Right cardiac atrium (tissue), 5 donors: ENCODE results near the gene GORASP1. TPM values are rescaled to one million over a fixed set of nuclear protein-coding genes. Genes with fewer than 3 reads are reported as not detected.
"Not testable (repeated sequence)": the region's sequence is repeated elsewhere in the genome, so short reads cannot be mapped to it uniquely, and the experiment has no call there.

Source experiments
- ATAC-seq, 2 donors: fragments of 200-7000 bp; cut with Tn5 transposase; one replicate each; pipeline versions ENCODE4 v1.8.0 to v1.9.1; 2020; ENCODE audit warnings: moderate library complexity in 2 of 2, mild to moderate bottlenecking in 1 of 2
- DNase-seq, 3 donors: peaks; one replicate each; pipeline ENCODE4 v3.0.0-alpha.2; 2020
- H3K27ac ChIP-seq: one replicate; pipeline ENCODE4 v1.5.1; 2013; ENCODE audit warnings: mild to moderate bottlenecking, low read length, control low read depth, moderate library complexity
- H3K27me3 ChIP-seq: one replicate; pipeline ENCODE4 v1.6.1; 2013; ENCODE audit not compliant: control insufficient read depth, insufficient read depth
- H3K4me1 ChIP-seq: one replicate; pipeline ENCODE4 v1.6.1; 2013; ENCODE audit warnings: low read length; ENCODE audit not compliant: control insufficient read depth, insufficient read depth
- H3K4me3 ChIP-seq: one replicate; pipeline ENCODE4 v1.5.1; 2013; ENCODE audit warnings: low read length, control low read depth
- H3K9me3 ChIP-seq: one replicate; pipeline ENCODE4 v1.6.1; 2013; ENCODE audit warnings: low read length; ENCODE audit not compliant: control insufficient read depth
- WGBS: extraction: QIAGEN DNeasy Blood & Tissue Kit; methylation state at CpG from one replicate; pipeline ENCODE4 v1.1.7; 2013; 5-methylcytosine and 5-hydroxymethylcytosine counted together
- intact Hi-C, 4 donors: fragments of 100-400 bp; cut with DNase I; formaldehyde crosslinking; loops; one replicate each; pipeline versions ENCODE4 v1.11.0 to v1.14.0; 2022 to 2023
- polyA plus RNA-seq: library from polyadenylated mRNA; stranded (reverse); fragments of 200-250 nt; gene quantifications from one replicate; pipeline ENCODE4 v1.2.3, GENCODE V29; 2013
- total RNA-seq, 4 donors: library from RNA; stranded (reverse); fragmentation: NEBNext Ultra II Directional; extraction: Animal tissue kit (Norgen Biotek cat#: 25700); gene quantifications; one replicate each; pipeline ENCODE4 v1.2.1, GENCODE V29; 2021
- donor health status: healthy with polysubstance abuse.
- donor health status: DM: no; HTN: yes; CAD: no.
- donor health status: DM: no; HTN: no; CAD: no.
- donor health status: DM: no; HTN: yes; CAD: no; lungs with severe emphysema.
- donor health status: DM: yes; HTN: yes; CAD: no.

GORASP1 gene
- total and polyA plus RNA-seq, 5 donors, result 26.3 to 53.4 (median 46.4) TPM

DNA sequence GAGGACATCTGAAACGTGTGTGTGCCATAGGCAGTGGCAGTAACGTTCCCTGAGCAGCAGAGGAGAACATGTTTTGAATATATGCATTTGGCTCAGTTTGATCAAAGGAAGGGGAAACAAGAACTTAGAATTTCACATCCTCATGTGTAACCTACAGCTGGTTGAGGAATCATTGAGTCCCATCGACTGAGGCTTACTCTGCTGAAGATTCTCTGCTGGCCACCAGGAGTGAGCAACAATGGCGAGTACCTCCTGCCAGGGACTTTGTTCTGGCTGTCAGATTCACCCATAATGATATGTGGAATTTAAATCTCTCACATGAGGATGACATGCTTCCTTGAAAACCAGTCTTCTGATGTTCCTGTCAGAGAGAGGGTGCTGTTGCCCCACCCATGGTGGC is 21.3 kb downstream of the GORASP1 start:
- 87% methylated on average over 4 of the region's 4 CpGs for WGBS
- Histone ChIP-seq H3K4me1 (no peaks in the 10 kb centered on the region), H3K9me3 (no peaks in the 10 kb centered on the region), H3K27me3 (no peaks in the 10 kb centered on the region), H3K4me3 (no peak overlapping the region), H3K27ac (no peak overlapping the region)
- no peak for ATAC-seq
- DNase-seq, result no peak
- intact Hi-C loops, result no loop called here

DNA sequence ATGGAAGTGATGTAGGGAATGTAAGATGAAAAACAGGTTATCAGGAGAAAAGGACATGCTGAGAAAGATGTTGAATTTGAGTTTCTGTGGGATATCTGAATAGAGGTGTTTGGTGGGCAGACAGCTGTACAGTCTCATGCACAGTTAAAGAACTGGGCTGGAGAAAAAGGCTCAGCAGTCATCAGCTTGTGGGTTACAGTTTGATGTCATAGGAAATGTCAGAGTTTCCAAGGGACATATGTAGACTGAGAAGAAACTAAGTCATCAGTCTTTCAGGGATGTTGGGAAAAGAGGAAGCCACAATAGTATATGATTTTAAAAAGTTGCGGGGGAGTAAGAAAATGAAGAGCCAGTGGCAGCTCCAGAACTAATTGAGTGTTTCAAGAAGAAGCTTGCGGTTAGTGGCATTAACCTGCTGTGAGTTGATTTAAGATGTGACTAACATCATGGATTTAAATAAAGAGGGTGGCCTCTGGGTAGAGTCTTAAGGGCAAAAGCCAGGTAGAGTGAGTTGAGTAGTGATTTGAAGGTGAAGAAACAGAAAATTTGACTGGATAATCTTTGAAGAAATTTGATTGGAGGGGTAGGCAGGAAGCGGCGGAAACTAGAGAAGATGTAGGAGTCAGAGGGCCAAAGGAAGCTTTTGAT is 24.6 kb downstream of the GORASP1 start:
- ATAC-seq, result no peak
- intact Hi-C loops, result no loop called here
- H3K4me3 ChIP-seq, result no peak overlapping the region
- H3K27ac ChIP-seq, result no peak overlapping the region
- no peaks in the 10 kb centered on the region for H3K9me3 ChIP-seq
- H3K27me3 ChIP-seq, result no peaks in the 10 kb centered on the region
- no peaks in the 10 kb centered on the region for H3K4me1 ChIP-seq
- WGBS, result 98% methylated on average over 4 of the region's 4 CpGs
- no peak for DNase-seq

DNA sequence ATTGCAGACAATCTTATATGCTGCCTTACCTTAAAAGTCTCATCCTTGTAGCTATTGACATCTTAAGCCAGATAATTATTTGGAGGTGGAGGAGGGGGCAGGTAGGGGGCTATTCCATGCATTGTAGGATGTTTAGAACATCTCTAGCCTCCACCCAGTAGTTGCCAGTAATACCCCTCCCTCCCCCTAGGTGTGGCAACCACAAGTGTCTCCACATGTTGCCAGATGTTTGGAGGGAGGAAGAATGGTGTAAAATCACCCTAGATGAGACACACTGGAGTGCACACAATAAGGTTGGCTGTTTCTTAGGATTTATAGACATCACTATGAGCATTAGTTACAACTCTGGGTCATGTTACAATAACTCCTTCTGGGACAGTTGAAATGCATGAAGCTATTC is 27.4 kb downstream of the GORASP1 start:
- DNase-seq (no peak), ATAC-seq (no peak)
- H3K4me3 ChIP-seq, result no peak overlapping the region
- no peak overlapping the region for H3K27ac ChIP-seq
- H3K27me3 ChIP-seq, result no peaks in the 10 kb centered on the region
- H3K4me1 ChIP-seq, result no peaks in the 10 kb centered on the region
- intact Hi-C loops, result no loop called here
- H3K9me3 ChIP-seq, result no peaks in the 10 kb centered on the region

DNA sequence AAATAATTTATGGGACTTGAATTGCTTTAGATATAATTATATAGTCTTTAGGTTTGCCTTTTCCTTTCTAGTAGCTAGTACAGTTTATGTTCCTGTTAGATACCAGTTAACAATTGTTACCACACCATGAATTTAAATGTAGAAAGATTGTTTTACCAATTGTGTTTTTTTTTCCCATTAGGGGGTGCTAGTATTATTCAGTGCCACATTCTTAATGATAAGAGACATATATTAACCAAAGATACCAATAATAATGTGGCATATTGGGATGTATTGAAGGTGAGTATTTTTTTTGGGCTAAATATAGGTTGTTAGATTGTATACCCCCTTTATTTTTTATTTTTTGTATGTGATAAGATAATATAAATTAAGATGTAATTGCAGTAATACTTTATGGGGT is 27.9 kb downstream of the GORASP1 start:
- H3K9me3 ChIP-seq, result no peaks in the 10 kb centered on the region
- intact Hi-C loops, result no loop called here
- no peak for DNase-seq
- no peaks in the 10 kb centered on the region for H3K27me3 ChIP-seq
- H3K27ac ChIP-seq, result no peak overlapping the region
- ATAC-seq, result no peak
- H3K4me1 ChIP-seq, result no peaks in the 10 kb centered on the region
- no peak overlapping the region for H3K4me3 ChIP-seq

DNA sequence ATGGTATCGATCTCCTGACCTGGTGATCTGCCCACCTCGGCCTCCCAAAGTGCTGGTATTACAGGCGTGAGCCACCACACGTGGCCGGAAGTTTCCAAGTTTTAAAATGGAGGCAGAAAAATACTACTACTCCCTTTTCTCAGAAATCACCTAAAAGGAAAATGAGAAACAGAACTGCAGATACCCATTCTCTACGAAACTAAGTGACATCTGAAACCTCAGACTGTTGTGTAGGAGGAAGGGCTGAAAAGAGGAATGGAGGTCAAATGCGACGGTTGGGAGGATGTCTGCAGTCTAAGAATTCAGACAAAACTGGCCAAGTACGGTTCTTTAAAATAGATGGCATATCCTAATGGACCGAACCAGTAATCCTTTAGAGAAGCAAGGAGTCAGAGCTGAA is 31.5 kb downstream of the GORASP1 start:
- intact Hi-C loops, result no loop called here
- Histone ChIP-seq H3K27ac (no peak overlapping the region), H3K4me3 (no peak overlapping the region), H3K4me1 (no peaks in the 10 kb centered on the region), H3K27me3 (no peaks in the 10 kb centered on the region), H3K9me3 (no peaks in the 10 kb centered on the region)
- ATAC-seq (no peak), DNase-seq (no peak)
- WGBS, result 95% methylated on average over 10 of the region's 10 CpGs

DNA sequence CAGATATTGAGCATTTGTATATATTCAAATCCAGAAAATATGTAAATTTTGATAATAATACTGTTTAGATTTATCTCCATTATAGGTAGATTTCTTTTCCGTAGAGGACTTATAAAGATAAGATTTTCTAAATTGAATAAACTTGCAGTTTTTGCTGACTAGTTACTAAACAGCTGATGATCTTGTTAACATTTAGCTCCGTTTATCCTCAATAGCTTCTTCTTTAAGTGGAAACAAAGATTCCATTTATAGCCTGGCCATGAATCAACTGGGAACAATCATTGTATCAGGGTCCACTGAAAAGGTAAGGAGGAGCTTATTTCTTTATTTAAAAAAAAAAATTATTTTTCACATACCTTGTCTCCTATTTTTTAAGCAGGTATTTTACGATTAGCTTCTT is 38.9 kb downstream of the GORASP1 start:
- Histone ChIP-seq H3K27me3 (no peaks in the 10 kb centered on the region), H3K27ac (no peak overlapping the region), H3K4me1 (no peaks in the 10 kb centered on the region), H3K9me3 (no peaks in the 10 kb centered on the region), H3K4me3 (no peak overlapping the region)
- DNase-seq (no peak), ATAC-seq (no peak)
- WGBS, result 84% methylated on average over 3 of the region's 3 CpGs
- intact Hi-C loops, result no loop called here

DNA sequence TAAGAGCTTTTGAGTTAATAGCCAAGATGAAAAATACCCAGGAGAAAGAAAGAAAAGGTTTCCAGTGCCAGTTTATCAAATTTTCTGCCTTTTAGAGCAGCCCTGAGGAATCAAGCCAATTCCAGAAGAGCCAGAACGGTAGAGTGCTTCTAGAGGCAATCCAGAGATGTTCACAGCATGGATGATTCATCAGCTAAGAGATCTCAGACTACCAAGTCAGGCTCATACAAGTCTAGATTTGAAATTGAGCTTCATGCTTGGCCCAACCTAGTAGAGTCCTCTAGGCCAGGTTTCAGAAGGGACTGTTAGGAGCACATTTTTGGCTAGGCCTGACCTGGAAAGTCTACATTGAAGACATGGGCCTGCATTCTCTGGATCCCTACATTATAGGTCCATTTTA is 40.1 kb downstream of the GORASP1 start:
- Histone ChIP-seq H3K4me3 (no peak overlapping the region), H3K27ac (no peak overlapping the region), H3K9me3 (no peaks in the 10 kb centered on the region), H3K4me1 (no peaks in the 10 kb centered on the region), H3K27me3 (no peaks in the 10 kb centered on the region)
- ATAC-seq (no peak), DNase-seq (no peak)
- 28% methylated on average over 1 of the region's 1 CpG for WGBS
- intact Hi-C loops, result no loop called here

DNA sequence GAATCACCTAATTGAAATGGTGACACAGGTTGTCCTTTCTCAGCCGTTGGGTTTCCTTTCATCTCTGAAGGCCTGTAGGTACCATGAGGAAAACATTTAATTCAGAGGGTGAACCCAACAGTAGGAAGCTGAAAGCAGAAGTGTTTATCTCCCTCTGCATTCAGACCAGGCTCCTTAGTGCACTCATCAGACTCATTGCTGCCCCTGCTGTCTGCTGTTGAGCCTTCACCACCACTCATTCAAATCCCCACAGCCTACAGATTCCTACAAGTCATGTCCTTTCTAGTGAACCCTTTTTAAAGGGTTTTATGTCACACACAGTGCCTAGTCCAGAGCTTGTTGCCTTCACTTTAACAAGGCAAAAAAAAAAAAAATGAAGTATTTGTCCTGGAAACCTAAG is 42.2 kb downstream of the GORASP1 start:
- no peak overlapping the region for H3K4me3 ChIP-seq
- WGBS, result 31% methylated on average over 1 of the region's 1 CpG
- H3K27me3 ChIP-seq, result no peaks in the 10 kb centered on the region
- ATAC-seq, result no peak
- DNase-seq, result no peak
- no peak overlapping the region for H3K27ac ChIP-seq
- H3K4me1 ChIP-seq, result no peaks in the 10 kb centered on the region
- no peaks in the 10 kb centered on the region for H3K9me3 ChIP-seq
- intact Hi-C loops, result no loop called here

DNA sequence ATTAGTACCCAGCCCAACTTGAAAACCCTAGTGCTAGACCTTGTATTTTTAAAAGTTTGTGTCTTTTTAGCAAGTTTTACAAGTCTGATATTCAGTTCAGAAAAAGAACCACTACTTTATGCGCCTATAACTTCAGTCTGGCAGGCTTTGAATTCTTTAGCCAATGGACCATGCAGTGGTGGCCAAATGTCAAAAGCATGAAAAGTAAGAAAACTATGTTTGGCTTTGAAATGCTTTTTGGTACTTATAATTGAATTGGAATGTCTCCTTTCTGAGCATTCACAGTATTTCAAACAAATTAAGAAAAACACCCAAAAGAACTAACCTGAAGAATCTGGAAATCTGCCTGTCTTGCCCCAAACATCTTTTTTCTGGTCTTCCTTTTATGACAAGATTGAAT is 42.8 kb downstream of the GORASP1 start:
- Histone ChIP-seq H3K27me3 (no peaks in the 10 kb centered on the region), H3K9me3 (no peaks in the 10 kb centered on the region), H3K4me3 (no peak overlapping the region), H3K27ac (no peak overlapping the region), H3K4me1 (no peaks in the 10 kb centered on the region)
- ATAC-seq, result no peak
- DNase-seq, result no peak
- intact Hi-C loops, result no loop called here
- 91% methylated on average over 1 of the region's 1 CpG for WGBS

DNA sequence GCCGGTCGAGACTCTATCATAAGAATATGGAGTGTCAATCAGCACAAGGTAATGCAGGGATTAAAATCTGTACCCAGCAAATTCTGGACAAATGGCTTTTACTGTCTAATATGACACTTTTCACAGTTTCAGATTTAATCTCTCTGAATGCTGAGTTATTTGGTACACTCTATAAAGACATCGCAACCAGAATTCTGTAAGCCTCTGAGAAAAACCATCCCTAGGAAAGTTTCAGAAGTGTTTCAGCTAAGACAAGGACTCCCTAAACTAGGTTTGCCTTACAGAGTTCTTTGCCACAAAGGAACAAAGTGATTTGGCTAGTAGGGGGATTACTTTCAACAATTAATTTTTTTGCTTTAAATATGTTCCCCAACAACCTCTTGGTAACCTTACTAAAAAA is 44.3 kb downstream of the GORASP1 start:
- no peak overlapping the region for H3K4me3 ChIP-seq
- H3K27ac ChIP-seq, result no peak overlapping the region
- H3K4me1 ChIP-seq, result no peaks in the 10 kb centered on the region
- ATAC-seq (no peak), DNase-seq (no peak)
- intact Hi-C loops, result no loop called here
- WGBS, result 92% methylated on average over 3 of the region's 3 CpGs
- no peaks in the 10 kb centered on the region for H3K27me3 ChIP-seq
- no peaks in the 10 kb centered on the region for H3K9me3 ChIP-seq

DNA sequence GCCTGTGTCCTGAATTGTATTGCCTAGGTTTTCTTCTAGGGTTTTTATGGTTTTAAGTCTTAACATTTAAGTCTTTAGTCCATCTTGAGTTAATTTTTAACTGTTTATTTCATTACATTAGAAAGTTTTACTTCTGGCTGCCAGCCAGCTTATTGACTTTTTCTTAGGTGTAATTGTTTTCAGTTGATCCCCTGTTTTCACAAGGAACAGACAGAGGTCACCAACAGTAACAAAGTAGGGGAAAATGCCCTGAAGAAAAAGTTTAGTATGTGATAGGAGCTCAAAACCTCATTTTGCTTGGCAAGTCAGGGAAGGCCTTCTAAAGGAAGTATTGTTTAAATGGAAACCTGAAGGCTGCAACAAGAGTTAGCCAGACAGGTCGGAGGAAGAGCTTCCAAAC is 45.2 kb downstream of the GORASP1 start:
- WGBS, result 76% methylated on average over 1 of the region's 1 CpG
- DNase-seq, result no peak
- Histone ChIP-seq H3K4me3 (no peak overlapping the region), H3K27me3 (no peaks in the 10 kb centered on the region), H3K27ac (no peak overlapping the region), H3K9me3 (no peaks in the 10 kb centered on the region), H3K4me1 (no peaks in the 10 kb centered on the region)
- intact Hi-C loops, result no loop called here
- ATAC-seq, result no peak

DNA sequence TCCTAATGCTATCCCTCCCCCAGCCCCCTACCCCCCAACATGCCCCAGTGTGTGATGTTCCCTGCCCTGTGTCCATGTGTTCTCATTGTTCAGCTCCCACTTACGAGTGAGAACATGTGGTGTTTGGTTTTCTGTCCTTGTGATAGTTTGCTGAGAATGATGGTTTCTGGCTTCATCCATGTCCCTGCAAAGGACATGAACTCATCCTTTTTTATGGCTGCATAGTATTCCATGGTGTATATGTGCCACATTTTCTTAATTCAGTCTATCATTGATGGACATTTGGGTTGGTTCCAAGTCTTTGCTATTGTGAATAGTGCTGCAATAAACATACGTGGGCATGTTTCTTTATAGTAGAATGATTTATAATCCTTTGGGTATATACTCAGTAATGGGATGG is 46.2 kb downstream of the GORASP1 start:
- H3K4me1 ChIP-seq, ATAC-seq, H3K27ac ChIP-seq, intact Hi-C loops, DNase-seq, H3K4me3 ChIP-seq, H3K27me3 ChIP-seq, H3K9me3 ChIP-seq: not testable (repeated sequence)
- WGBS, result 94% methylated on average over 2 of the region's 2 CpGs
